GM19043 (cell line): ENCODE data around the gene RAI1.

Experiments
- ATAC-seq: cut with Tn5 transposase; IDR thresholded peaks from one replicate; pipeline ENCODE4 v1.9.1; 2021; ENCODE audit warnings: low read depth; ENCODE audit not compliant: unreplicated experiment

RAI1 gene

GRCh38 chr17:17837380-17837821 lies 156.1 kb downstream of the RAI1 start:
- no peak for ATAC-seq

DNA sequence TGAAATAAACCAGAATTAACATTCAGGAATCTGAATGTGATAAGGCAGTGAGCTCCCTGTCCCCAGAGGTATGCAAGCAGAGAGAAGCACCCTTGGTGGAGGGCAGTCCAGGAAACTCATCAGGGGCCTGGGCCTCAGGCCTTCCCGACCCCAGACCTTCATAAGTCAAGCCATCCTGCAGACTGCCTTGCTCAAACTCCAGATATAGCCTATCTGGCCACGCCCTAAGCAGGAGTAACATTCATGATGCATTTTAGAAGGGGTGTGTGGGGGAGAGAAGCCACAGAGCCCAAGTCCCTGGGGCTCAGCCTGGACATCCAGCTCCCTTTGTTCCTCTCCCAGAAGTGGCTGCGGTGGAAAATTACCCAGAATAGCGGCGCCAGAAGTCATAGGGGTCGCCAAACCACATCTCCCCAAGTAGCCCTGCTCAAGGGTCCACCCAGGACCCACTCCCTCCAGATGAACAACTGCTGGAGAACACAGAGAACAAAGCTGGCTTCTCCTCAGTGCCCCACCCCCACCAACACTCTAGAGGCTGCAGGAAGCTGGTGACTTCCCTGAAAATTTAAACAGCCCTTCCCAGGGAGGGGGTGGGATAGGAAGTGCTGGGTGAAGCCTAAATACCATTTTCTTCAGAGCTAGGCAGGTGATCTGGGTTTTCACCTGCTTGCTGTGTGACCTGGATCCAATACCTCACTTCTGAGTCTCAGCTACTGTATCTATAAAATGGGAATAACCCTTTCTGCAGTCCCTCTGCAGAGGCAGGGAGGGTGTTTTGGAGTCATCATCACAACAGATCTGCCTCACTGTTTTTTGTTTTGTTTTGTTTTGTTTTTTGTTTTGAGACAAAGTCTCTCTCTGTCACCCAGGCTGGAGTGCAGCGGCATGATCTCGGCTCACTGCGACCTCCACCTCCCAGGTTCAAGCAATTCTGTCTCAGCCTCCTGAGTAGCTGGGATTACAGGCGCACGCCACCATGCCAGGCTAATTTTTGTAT lies 157.0 kb downstream of the RAI1 start:
- no peak for ATAC-seq

GRCh38 chr17:17839791-17840707 lies 158.8 kb downstream of the RAI1 start:
- ATAC-seq: peak; percentile 54

- ATAC-seq: no peak
Observed at GRCh38 chr17:17840751-17841591, 159.7 kb downstream of the RAI1 start.

DNA sequence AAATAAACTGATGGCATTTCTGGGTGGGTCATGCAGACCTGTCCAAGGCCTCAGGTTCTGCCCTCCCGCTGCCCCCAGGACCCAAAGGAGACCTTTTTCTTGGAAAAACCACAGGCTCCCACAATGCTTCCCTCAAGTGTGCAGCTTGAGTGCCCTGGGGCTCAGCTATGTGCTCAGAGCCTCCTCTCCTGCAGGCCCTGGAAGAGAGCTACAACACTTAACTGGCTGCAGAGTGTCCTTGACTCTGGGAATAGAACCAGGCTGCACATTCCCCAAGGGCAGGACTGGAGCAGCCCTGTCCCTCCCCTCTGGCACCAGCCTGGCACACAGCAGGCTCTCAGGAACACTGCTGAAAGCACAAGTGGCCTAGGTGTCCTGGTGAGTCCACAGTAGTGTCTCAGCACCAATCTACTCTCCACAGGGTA lies 160.4 kb downstream of the RAI1 start:
- ATAC-seq: no peak

GRCh38 chr17:17842111-17842876 lies 161.0 kb downstream of the RAI1 start:
- ATAC-seq: no peak

DNA sequence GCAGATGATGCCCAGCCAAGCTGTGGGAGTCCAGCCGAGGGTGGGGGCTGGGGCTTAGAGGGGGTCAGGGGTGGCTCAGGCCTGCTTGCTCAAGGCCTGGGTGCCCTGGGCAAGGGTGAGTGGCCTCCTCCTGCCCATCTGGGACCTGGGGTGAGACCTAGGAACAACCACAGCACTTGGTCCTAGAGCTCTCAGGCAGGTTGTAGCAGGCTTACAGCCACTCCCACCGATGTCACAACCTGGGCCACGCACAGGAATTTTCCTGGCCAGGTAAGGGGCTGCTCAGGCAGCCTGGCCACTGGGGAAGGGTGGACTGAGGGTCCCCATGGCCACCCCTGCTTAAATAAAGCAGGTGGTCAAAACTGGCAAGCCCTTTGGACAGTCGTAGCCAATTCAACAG lies 161.8 kb downstream of the RAI1 start:
- ATAC-seq: no peak

- no peak for ATAC-seq
Observed at GRCh38 chr17:17844079-17844478, 162.8 kb downstream of the RAI1 start.

- ATAC-seq: no peak
Observed at GRCh38 chr17:17844500-17844899, 163.2 kb downstream of the RAI1 start.

DNA sequence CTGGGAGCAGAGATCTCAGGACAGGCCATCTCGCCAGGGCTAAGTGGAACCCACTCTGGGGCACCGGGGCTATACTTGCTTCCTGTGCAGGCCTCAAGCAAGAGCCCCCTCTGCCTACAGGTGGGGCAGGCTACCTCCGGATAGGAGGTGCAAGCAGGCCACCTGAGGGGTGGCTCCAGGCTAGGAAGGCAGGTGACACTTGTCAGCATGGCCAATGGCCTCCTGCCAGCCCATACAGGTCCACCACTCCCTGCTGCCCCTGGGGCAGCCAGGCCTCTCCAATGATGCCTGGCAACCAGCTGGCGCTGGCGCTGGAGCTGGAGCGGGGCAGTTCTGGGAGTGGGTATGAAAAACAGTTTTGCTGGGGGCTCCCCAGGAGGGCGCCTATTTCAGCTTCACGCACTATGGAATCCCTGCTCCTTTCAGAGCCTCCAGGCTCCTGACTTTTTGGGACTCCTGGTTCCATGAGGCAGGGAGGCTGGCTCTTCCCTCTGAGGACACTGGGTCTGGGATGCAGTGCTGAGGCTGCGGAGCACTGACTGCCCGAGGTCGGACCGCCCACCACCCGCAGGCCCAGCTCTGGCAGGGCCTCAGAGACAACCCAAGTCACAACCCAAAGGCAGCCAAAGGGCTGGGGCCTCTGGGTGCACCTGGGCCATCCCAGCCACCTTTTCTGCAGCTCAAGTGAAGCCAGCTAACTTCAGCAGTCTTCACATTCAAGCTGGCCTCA lies 164.0 kb downstream of the RAI1 start:
- ATAC-seq: no peak

DNA sequence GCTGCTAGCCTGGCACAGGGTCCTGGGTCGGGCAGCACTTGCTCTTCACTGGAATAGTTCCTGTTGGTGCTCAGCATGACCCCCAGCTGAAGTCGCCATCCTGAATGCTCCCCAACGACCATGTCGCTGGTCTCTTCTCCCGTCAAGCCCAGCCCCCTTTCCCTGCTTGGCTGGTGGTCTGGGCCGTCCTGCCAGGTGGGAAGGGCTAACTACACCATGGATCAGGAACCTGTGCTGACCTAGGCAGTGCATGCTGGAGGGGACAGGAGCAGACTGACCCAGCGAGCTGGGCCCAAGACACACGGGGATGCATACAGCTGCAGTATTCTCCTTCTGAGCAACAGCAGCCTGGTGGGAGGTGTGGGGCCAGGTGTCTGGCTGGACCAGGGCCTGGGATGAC lies 164.7 kb downstream of the RAI1 start:
- no peak for ATAC-seq

DNA sequence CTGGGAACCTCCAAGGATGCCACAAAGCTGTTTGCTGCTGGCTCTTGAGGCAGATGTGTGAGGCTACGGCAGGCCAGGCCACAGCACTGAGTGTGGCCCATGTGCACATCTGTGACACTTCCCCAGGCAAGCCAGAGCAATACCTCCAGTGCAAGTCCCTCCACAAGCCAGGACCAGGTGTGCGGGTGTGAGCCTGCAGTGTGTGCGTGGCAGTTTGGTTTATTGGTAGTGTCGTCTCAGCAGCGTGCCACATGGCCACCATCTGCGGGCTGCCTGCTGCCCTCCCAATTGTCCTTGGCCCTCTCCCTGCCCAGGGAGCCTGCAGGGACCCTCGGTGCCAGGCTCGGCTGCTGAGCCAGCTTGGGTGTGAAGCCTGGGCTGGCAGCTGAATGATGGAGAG lies 165.4 kb downstream of the RAI1 start:
- no peak for ATAC-seq

DNA sequence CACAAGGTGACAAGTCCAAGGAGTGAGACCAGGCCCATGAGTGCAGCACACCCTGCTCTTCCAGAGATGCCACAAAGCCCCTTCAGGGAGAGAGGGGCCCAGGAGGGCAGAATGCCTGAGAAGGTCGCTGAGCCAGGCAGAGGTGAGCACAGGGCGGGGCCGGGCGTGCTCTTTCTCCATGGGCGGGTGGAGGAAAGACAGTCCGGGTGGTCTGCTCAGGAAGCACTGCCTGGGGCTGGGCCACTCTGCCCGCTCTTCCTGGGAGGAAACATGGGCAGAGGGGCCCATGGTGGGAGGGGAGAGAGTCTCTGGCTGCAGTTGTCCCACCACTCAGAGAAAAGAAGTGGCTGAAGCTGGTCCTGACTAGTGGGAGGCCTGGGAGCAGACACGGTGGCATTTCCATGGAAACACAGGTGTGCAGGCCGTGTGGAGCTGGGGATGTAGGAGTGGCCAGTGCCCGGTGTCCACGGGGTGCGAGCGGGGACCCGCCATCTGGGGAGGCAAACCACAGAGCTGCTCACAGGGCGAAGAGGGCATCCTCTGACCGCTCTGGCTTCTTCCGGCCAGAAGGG lies 165.9 kb downstream of the RAI1 start:
- no peak for ATAC-seq

GRCh38 chr17:17847726-17848125 lies 166.5 kb downstream of the RAI1 start:
- ATAC-seq: no peak

DNA sequence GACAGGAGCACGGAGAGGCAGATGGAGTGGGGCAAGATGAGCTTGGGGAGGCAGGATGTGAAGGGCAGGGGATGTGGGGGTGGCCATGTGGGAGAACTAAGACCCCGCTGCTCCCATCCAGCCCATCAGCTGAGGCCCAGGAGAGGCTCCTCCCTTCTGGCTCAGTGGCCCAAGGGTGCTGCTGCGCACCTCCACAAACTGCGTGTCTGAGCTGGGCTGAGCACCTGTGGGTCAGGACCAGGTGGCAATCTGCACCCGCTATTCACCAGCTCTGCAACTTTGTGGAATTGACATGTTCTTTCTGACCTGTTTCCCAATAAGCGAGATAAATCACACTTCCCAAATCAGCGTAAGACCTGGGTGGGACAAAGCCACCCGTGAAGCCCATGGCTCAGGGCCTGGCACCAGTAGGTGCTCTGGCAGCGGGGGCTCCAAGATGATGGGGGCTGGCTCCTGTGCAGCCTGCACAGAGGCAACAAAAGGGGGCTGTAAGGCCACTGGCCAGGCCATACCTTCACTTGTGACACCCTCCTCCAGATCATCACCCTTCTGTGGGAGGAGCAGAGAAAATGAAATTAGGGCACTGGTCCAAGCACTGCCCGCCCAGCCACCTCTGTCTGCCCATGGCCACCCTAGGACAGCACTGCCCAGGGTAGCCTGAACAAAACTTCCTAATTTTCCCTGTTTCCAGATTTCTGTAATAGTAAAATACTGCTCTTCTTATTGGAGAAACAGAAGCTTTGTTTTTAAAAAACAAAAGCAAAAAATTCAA lies 167.2 kb downstream of the RAI1 start:
- ATAC-seq: no peak

- ATAC-seq: no peak
Observed at GRCh38 chr17:17849147-17849820, 168.0 kb downstream of the RAI1 start.

DNA sequence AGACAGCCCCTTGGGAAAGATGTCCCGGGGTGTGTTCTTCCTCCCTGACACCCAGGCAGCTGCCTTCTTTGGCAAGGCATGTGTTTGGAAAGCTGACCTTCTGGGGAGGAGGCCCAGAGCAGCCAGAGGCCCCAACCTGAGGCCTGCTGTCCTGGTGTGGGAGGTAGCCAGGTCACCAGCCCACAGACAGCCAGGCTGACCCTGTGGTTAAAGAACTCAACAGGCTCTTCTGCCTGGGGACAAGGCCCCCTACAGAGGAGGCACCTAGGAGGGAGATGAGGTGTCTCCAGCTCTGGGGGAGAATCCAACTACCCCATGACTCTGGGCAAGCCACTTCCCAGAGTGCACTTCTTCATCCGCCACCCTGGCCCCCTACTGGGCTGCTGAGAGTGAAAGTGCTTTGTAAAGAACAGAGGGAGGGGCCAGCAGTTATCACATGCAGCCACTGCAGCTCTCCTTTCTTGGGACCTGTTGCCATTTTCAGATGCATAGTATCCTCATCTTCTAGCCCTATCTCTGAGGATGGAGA lies 168.7 kb downstream of the RAI1 start:
- ATAC-seq: no peak
